CD4-positive, alpha-beta T cell (primary cell): ENCODE data around the gene ZNF280B. TPM values are rescaled to one million over a fixed set of nuclear protein-coding genes. Genes with fewer than 3 reads are reported as not detected.

Source experiments
- ATAC-seq: fragments of 200-7000 bp; cut with Tn5 transposase; one replicate; pipeline ENCODE4 v1.10.0; 2022; ENCODE audit warnings: mild to moderate bottlenecking; ENCODE audit not compliant: poor library complexity
- CTCF ChIA-PET: fragments of 350-600 bp; sonication (Branson Sonifier 250); formaldehyde crosslinking; loops from one replicate; lab custom pipeline; 2021; ENCODE audit warnings: antibody characterized with exemption, inconsistent platforms; lab: Charles Lee
- POLR2A ChIA-PET: fragments of 350-600 bp; sonication (Branson Sonifier 250); formaldehyde crosslinking; loops from one replicate; lab custom pipeline; 2021; ENCODE audit warnings: antibody characterized with exemption, inconsistent platforms; lab: Charles Lee
- DNase-seq, 14 experiments: peaks; one replicate each; pipeline ENCODE4 v3.0.0-alpha.2; 2013 to 2020; ENCODE audit warnings: mixed read lengths in 2 of 14
- H3K27ac ChIP-seq, 2 donors: one replicate each; pipeline versions ENCODE4 v1.5.1 to v1.7.0; 2013; ENCODE audit warnings: low read length in 2 of 2, low read depth in 1 of 2, mild to moderate bottlenecking in 1 of 2
- H3K27me3 ChIP-seq, 2 experiments: 1 replicate in 1 of 2; 2 replicates in 1 of 2; pipeline versions ENCODE4 v1.6.1 to v1.7.0; 2013; ENCODE audit warnings: low read length in 2 of 2, control low read depth in 1 of 2, mild to moderate bottlenecking in 1 of 2, moderate library complexity in 1 of 2; ENCODE audit not compliant: insufficient read depth in 2 of 2, control insufficient read depth in 1 of 2
- H3K36me3 ChIP-seq: one replicate; pipeline ENCODE4 v1.6.1; 2013; ENCODE audit warnings: low read length, control low read depth; ENCODE audit not compliant: insufficient read depth
- H3K4me1 ChIP-seq: one replicate; pipeline ENCODE4 v1.6.1; 2013; ENCODE audit warnings: low read length, control low read depth; ENCODE audit not compliant: insufficient read depth
- H3K4me3 ChIP-seq: one replicate; pipeline ENCODE4 v1.5.1; 2013; ENCODE audit warnings: mild to moderate bottlenecking, low read length, moderate library complexity
- H3K9me3 ChIP-seq, 2 experiments: 1 replicate in 1 of 2; 2 replicates in 1 of 2; pipeline versions ENCODE4 v1.6.1 to v1.7.0; 2013; ENCODE audit warnings: low read length in 2 of 2, mild to moderate bottlenecking in 2 of 2, control low read depth in 1 of 2, moderate library complexity in 1 of 2; ENCODE audit not compliant: control insufficient read depth in 1 of 2, insufficient read depth in 1 of 2
- H3K27ac Mint-ChIP-seq: one replicate; pipeline ENCODE4 v1.8.0; 2020; ENCODE audit warnings: mixed read lengths
- H3K27me3 Mint-ChIP-seq: one replicate; pipeline ENCODE4 v1.8.0; 2021; ENCODE audit warnings: mixed read lengths
- H3K36me3 Mint-ChIP-seq: one replicate; pipeline ENCODE4 v1.8.0; 2021; ENCODE audit warnings: low read depth, mixed read lengths
- H3K4me1 Mint-ChIP-seq: one replicate; pipeline ENCODE4 v1.8.0; 2021; ENCODE audit warnings: low read depth, mixed read lengths
- H3K4me3 Mint-ChIP-seq: one replicate; pipeline ENCODE4 v1.8.0; 2020; ENCODE audit warnings: mild to moderate bottlenecking, mixed read lengths
- H3K9me3 Mint-ChIP-seq: one replicate; pipeline ENCODE4 v1.8.0; 2020; ENCODE audit warnings: mixed read lengths
- intact Hi-C, 2 experiments: fragments of 100-400 bp; cut with DNase I in 1 of 2; cut with micrococcal nuclease in 1 of 2; formaldehyde crosslinking; loops; one replicate each; pipeline versions ENCODE4 v1.15.1 to v1.9.0; 2023 to 2025; cut with DNase I, micrococcal nuclease
- total RNA-seq, 174 experiments: library from RNA in 2 of 174; stranded (reverse) in 2 of 174; gene quantifications; one replicate each; pipeline ENCODE4 v1.2.3 and lab custom pipeline; 2021 to 2026
- TF ChIP-seq, protein P1 (sequence below): fragments of 200-600 bp; IDR thresholded peaks from one replicate; pipeline ENCODE4 v1.8.0; 2022; ENCODE audit warnings: antibody characterized with exemption, mild to moderate bottlenecking

ZNF280B gene
- total RNA-seq, 2 experiments from 2014 or later: 1.0 to 1.2 TPM

GRCh38 chr22:22452211-22452610, 56.3 kb downstream of the ZNF280B start:
- no peaks in the 10 kb centered on the region for H3K4me1 ChIP-seq
- H3K4me3 ChIP-seq: no peak overlapping the region
- TF ChIP-seq, protein P1, sequence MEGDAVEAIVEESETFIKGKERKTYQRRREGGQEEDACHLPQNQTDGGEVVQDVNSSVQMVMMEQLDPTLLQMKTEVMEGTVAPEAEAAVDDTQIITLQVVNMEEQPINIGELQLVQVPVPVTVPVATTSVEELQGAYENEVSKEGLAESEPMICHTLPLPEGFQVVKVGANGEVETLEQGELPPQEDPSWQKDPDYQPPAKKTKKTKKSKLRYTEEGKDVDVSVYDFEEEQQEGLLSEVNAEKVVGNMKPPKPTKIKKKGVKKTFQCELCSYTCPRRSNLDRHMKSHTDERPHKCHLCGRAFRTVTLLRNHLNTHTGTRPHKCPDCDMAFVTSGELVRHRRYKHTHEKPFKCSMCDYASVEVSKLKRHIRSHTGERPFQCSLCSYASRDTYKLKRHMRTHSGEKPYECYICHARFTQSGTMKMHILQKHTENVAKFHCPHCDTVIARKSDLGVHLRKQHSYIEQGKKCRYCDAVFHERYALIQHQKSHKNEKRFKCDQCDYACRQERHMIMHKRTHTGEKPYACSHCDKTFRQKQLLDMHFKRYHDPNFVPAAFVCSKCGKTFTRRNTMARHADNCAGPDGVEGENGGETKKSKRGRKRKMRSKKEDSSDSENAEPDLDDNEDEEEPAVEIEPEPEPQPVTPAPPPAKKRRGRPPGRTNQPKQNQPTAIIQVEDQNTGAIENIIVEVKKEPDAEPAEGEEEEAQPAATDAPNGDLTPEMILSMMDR: no peak
- Mint-ChIP-seq H3K36me3 (no peaks in the 10 kb centered on the region), H3K9me3 (peaks cover 7% of the 10 kb centered on the region), H3K4me1 (no peaks in the 10 kb centered on the region), H3K27ac (no peak overlapping the region), H3K4me3 (no peak overlapping the region), H3K27me3 (peaks cover 71% of the 10 kb centered on the region)
- ChIA-PET CTCF (no interaction called here), POLR2A (no interaction called here)
- H3K36me3 ChIP-seq: no peaks in the 10 kb centered on the region
- peaks cover 12 to 16% of the 10 kb centered on the region in 2 experiments for H3K27me3 ChIP-seq
- ATAC-seq (no peak), DNase-seq (no peak)
- intact Hi-C loops: no loop called here
- peaks cover 0 to 17% of the 10 kb centered on the region in 2 experiments for H3K9me3 ChIP-seq
- no peak overlapping the region for H3K27ac ChIP-seq

DNA sequence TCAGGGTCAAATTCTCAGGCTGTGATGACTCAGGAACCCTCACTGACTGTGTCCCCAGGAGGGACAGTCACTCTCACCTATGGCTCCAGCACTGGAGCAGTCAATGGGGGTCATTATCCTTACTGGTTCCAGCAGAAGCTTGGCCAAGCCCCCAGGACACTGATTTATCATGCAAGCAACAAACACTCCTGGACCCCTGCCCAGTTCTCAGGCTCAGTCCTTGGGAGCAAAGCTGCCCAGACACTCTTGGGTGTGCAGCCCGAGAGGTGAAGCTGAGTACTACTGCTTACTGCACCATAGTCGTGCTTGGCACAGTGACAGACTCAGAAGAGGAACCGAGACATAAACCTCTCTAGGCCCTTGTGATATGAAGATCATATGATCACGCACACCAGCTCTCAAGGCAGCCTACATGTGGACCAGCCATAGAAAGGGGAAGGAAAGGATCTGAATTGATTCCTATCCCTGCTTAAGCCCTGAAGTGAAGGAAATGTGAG, 58.2 kb downstream of the ZNF280B start:
- H3K27ac Mint-ChIP-seq: no peak overlapping the region
- CTCF ChIA-PET: no interaction called here
- H3K9me3 Mint-ChIP-seq: peaks cover 7% of the 10 kb centered on the region
- POLR2A ChIA-PET: no interaction called here
- TF ChIP-seq, protein P1: no peak
- H3K4me1 Mint-ChIP-seq: no peaks in the 10 kb centered on the region
- no peaks in the 10 kb centered on the region for H3K4me1 ChIP-seq
- no peaks in the 10 kb centered on the region for H3K36me3 ChIP-seq
- DNase-seq (peak in 3 of 14 experiments; percentile 4 to 47 (median 41)), ATAC-seq (no peak)
- peaks cover 12 to 16% of the 10 kb centered on the region in 2 experiments for H3K27me3 ChIP-seq
- no peak overlapping the region for H3K4me3 Mint-ChIP-seq
- H3K27me3 Mint-ChIP-seq: peaks cover 78% of the 10 kb centered on the region
- H3K9me3 ChIP-seq: peaks cover 0 to 17% of the 10 kb centered on the region in 2 experiments
- no peak overlapping the region for H3K4me3 ChIP-seq
- H3K27ac ChIP-seq: no peak overlapping the region
- intact Hi-C loops: no loop called here
- H3K36me3 Mint-ChIP-seq: no peaks in the 10 kb centered on the region

DNA sequence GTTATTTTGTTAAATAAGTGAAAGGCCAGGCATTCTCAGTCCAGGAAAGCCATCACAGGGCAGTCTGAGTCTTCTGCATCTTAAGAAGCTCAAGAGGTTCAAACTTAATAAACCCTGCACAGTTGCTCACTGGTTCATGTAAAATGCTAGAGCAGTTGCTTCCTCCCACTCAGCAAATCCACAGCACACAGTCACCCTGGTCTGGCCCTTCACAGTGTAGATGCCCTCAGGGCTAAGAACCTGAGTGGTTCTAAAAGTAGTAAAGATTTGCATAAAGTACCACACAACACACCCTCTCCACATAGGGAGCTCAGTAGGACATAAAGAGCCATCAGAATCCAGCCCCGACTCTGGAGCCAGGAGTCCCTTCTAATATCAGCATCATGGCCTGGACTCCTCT, 58.7 kb downstream of the ZNF280B start:
- Histone ChIP-seq H3K27me3 (peaks cover 12 to 16% of the 10 kb centered on the region in 2 experiments), H3K4me1 (no peaks in the 10 kb centered on the region), H3K36me3 (no peaks in the 10 kb centered on the region), H3K4me3 (no peak overlapping the region), H3K9me3 (peaks cover 0 to 17% of the 10 kb centered on the region in 2 experiments), H3K27ac (no peak overlapping the region)
- H3K4me1 Mint-ChIP-seq: no peaks in the 10 kb centered on the region
- H3K36me3 Mint-ChIP-seq: no peaks in the 10 kb centered on the region
- DNase-seq (no peak), ATAC-seq (no peak)
- intact Hi-C loops: no loop called here
- no peak overlapping the region for H3K27ac Mint-ChIP-seq
- CTCF ChIA-PET: no interaction called here
- POLR2A ChIA-PET: no interaction called here
- peaks cover 79% of the 10 kb centered on the region for H3K27me3 Mint-ChIP-seq
- TF ChIP-seq, protein P1: no peak
- H3K9me3 Mint-ChIP-seq: peaks cover 7% of the 10 kb centered on the region
- H3K4me3 Mint-ChIP-seq: no peak overlapping the region
